Esophagus (tissue), 2 donors: ENCODE data around the gene SIGLEC5. TPM values are rescaled to one million over a fixed set of nuclear protein-coding genes. Genes with fewer than 3 reads are reported as not detected.

Experiments used
- H3K27ac ChIP-seq, 2 donors: one replicate each; pipeline ENCODE4 v1.5.1; 2013; ENCODE audit warnings: low read depth in 2 of 2, mild to moderate bottlenecking in 2 of 2, inconsistent platforms in 1 of 2, low read length in 1 of 2, moderate library complexity in 1 of 2
- H3K27me3 ChIP-seq, 2 donors: one replicate each; pipeline ENCODE4 v1.6.1; 2013; ENCODE audit warnings: low read length in 2 of 2, control low read depth in 1 of 2, mild to moderate bottlenecking in 1 of 2; ENCODE audit not compliant: insufficient read depth in 2 of 2, control insufficient read depth in 1 of 2
- H3K36me3 ChIP-seq, 2 donors: one replicate each; pipeline ENCODE4 v1.6.1; 2013; ENCODE audit warnings: low read length in 1 of 2; ENCODE audit not compliant: control insufficient read depth in 2 of 2, insufficient read depth in 2 of 2
- H3K4me1 ChIP-seq, 2 donors: one replicate each; pipeline ENCODE4 v1.6.1; 2013; ENCODE audit warnings: low read length in 1 of 2; ENCODE audit not compliant: control insufficient read depth in 2 of 2, insufficient read depth in 2 of 2
- H3K4me3 ChIP-seq, 2 donors: one replicate each; pipeline ENCODE4 v1.5.1; 2013; ENCODE audit warnings: low read length in 2 of 2, mild to moderate bottlenecking in 2 of 2, low read depth in 1 of 2, moderate library complexity in 1 of 2
- H3K9me3 ChIP-seq, 2 donors: one replicate each; pipeline ENCODE4 v1.6.1; 2013; ENCODE audit warnings: mild to moderate bottlenecking in 2 of 2, low read depth in 1 of 2, low read length in 1 of 2, moderate library complexity in 1 of 2; ENCODE audit not compliant: control insufficient read depth in 2 of 2, insufficient read depth in 1 of 2
- WGBS, 2 donors: extraction: QIAGEN DNeasy Blood & Tissue Kit; methylation state at CpG; one replicate each; pipeline ENCODE4 v1.1.7; 2013; 5-methylcytosine and 5-hydroxymethylcytosine counted together
- polyA plus RNA-seq, 2 donors: library from polyadenylated mRNA; stranded (reverse); fragments of 200-250 nt; gene quantifications; one replicate each; pipeline ENCODE4 v1.2.3, GENCODE V29; 2013
- donor health status: healthy with polysubstance abuse.
- donor health status: Bipolar disorder and iron deficiency.

The SIGLEC5 gene
- polyA plus RNA-seq, 2 donors: not detected

DNA sequence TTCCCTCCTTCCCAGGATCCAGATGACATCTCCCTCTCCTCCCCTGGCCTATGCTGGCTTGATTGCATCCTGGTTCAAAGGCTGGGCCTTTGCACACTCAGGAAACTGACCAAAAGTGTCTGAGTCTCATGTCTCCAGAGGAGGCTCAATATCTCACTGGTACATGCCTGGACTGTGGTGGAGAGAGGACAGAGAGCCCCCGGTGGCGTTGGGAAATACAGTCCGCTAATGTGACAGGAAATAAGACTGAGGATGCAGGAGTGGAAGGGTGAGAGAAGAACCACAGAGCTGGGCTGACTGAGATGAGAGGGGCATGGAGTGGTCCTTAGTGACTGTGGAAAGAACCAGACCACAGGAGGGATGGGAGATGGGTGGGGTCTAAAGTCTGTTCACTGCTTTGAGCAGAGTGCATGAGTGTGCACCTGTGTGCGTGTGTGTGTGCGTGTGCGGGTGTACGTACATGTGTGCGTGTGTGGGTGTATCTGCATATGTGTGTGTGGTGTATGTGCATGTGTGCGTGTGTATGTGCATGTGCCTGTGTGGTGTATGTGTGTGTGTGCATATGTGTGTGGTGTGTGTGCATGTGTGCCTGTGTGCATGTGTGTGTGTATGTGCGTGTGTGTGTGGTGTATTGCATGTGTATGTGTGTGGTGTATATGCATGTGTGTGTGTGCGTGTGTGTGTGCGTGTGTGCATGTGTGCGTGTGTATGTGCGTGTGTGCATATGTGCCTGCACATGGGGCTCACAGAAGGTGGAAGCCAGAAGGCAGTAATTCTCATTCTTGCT, 1.9 kb downstream of the SIGLEC5 start:
- H3K36me3 ChIP-seq: no peaks in the 10 kb centered on the region
- no peaks in the 10 kb centered on the region for H3K9me3 ChIP-seq
- peaks cover 0 to 2% of the 10 kb centered on the region in 2 donors for H3K4me1 ChIP-seq
- WGBS, 2 donors: 86 to 88% methylated on average over 14 of the region's 14 CpGs
- no peak overlapping the region for H3K27ac ChIP-seq
- H3K4me3 ChIP-seq: no peak overlapping the region
- no peaks in the 10 kb centered on the region for H3K27me3 ChIP-seq

DNA sequence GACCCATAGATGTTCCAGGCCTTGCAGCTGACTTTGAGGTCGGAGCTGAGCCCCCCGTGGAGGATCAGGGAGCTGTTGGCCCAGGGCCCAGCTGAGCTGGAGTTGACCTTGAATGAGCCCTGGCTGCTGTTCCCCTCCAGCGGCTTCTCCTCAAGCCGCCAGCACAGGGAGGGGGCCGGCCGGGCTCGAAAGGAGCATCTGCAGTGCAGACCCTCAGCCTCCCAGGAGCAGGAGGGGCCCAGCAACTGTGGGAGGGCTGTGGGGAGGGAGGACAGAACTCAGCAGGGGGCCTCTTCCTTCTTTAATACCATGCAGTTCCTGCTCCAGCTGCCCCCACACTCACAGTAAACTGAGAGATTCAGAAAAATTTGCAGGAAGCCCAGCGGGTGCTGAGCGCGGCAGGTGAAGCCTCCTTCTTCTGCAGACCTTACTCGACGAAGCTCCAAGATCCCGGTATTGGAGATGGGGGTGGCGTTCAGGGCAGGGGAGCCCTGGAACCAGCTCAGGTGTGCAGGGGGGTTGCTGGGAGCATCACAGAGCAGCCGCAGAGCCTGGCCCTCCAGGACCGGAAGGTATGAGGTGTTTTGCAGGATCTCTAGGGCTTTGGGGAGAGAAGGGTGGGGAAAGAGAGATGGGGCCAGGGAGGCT, 2.6 kb downstream of the SIGLEC5 start:
- 63 to 65% methylated on average over 16 of the region's 16 CpGs for WGBS, 2 donors
- Histone ChIP-seq H3K4me3 (no peak overlapping the region), H3K27me3 (no peaks in the 10 kb centered on the region), H3K27ac (no peak overlapping the region), H3K4me1 (peaks cover 0 to 2% of the 10 kb centered on the region in 2 donors), H3K9me3 (no peaks in the 10 kb centered on the region), H3K36me3 (no peaks in the 10 kb centered on the region)

DNA sequence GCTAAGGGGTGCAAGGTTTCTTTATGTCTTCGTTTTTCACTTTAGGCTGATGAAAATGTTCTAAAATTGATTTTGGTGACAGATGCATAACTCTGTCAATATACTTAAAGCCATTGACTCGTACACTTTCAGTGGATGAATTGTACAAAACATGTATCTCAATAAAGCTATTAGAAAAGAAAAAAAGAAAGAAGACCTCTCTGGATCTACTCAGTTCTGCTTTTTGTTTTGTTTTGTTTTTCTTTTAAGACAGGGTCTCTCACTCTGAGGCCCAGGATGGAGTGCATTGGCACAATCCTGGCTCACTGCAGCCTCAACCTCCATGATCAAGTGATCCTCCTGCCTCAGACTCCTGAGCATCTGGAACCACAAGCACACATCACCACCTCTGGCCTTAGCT, 3.5 kb downstream of the SIGLEC5 start:
- Histone ChIP-seq H3K9me3 (no peaks in the 10 kb centered on the region), H3K27ac (no peak overlapping the region), H3K4me1 (peaks cover 0 to 2% of the 10 kb centered on the region in 2 donors), H3K4me3 (no peak overlapping the region), H3K27me3 (no peaks in the 10 kb centered on the region), H3K36me3 (no peaks in the 10 kb centered on the region)
- WGBS, 2 donors: 39 to 52% methylated on average over 2 of the region's 2 CpGs

DNA sequence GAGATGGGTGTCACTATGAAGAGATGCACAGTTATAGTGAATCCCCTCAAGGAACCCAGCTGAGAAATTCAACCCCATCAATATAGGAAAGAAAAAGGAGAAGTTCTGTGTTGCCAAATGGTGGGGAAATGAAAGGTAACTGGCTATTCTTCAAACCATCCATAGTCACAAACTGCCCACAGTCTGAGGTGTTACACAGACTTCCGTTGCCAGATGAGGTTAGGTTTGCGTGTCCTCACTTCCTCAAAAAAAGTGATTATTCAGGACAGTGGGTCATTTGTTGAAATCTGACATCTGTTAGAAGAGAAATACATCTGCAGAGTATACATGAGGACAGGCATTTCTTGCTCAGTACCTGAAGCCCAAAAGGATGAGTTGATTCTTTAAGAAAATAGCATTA, 9.0 kb downstream of the SIGLEC5 start:
- H3K9me3 ChIP-seq: no peaks in the 10 kb centered on the region
- no peak overlapping the region for H3K4me3 ChIP-seq
- H3K27ac ChIP-seq: no peak overlapping the region
- H3K4me1 ChIP-seq: no peaks in the 10 kb centered on the region
- no peaks in the 10 kb centered on the region for H3K36me3 ChIP-seq
- no peaks in the 10 kb centered on the region for H3K27me3 ChIP-seq
- WGBS, 2 donors: 48 to 51% methylated on average over 2 of the region's 2 CpGs

DNA sequence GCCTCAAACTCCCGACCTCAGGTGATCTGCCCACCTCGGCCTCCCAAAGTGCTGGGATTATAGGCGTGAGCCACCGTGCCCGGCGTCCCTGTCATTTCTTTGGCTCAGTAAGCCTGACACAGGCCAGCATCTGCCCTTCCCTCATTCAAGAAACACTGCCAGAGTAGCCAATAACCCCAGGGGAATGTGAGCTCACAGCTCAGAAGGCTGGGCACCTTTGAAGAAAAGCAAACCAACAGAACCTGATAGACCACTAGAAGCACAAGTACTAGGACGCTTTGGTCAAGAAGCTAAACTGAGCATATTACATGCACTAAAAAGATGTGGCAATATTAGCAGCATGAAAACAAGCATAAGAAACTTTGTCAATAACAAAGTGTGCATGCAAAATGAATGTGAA, 14.2 kb downstream of the SIGLEC5 start:
- no peak overlapping the region for H3K27ac ChIP-seq
- H3K4me3 ChIP-seq: no peak overlapping the region
- H3K36me3 ChIP-seq: no peaks in the 10 kb centered on the region
- H3K4me1 ChIP-seq: no peaks in the 10 kb centered on the region
- H3K9me3 ChIP-seq: peaks cover 2 to 7% of the 10 kb centered on the region in 2 donors
- no peaks in the 10 kb centered on the region for H3K27me3 ChIP-seq
- WGBS, 2 donors: 45 to 69% methylated on average over 7 of the region's 7 CpGs

DNA sequence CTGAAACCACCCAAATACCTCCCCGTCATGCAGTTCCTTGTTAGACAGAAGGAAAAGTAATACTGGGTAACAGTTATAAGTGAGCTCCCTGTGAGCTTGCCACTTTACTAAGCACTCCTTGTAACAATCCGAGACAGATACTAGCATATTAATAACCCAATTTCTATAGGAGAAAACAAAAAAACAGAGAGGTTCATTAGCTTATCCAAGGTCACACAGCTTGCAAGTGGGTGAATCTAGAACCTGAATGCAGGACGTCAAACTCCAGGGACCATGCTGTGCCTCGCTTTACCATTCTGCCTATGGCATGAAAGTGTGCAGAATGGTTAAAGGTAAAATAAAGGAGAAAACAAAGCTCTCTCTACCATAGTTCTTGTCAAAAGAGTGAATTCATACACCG, 15.4 kb downstream of the SIGLEC5 start:
- Histone ChIP-seq H3K27me3 (no peaks in the 10 kb centered on the region), H3K4me3 (no peak overlapping the region), H3K27ac (no peak overlapping the region), H3K9me3 (peaks cover 2 to 7% of the 10 kb centered on the region in 2 donors), H3K36me3 (no peaks in the 10 kb centered on the region), H3K4me1 (no peaks in the 10 kb centered on the region)
- WGBS, 2 donors: 67 to 70% methylated on average over 5 of the region's 5 CpGs

DNA sequence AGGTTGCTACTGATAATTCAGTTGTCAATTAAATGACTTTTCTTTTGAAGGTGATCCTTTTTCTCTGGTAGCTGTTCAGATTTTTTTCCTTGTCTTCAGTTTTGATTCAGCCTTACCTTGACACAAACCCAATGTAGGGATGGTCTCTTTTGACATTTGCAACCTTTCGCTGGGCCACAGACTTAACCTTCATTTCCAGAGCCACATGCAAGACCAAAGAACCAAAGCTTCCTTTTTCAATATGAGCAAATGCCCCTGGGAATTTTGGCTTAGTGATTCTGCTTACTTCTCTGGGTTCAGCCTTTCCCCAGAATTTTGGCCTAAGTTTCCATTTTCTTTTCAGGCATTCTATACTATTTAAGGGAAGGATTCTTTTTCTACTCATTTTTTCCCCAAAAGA, 19.6 kb downstream of the SIGLEC5 start:
- 73 to 75% methylated on average over 1 of the region's 1 CpG for WGBS, 2 donors
- no peak overlapping the region for H3K27ac ChIP-seq
- no peaks in the 10 kb centered on the region for H3K36me3 ChIP-seq
- no peaks in the 10 kb centered on the region for H3K27me3 ChIP-seq
- no peaks in the 10 kb centered on the region for H3K4me1 ChIP-seq
- H3K4me3 ChIP-seq: no peak overlapping the region
- H3K9me3 ChIP-seq: peaks cover 2 to 7% of the 10 kb centered on the region in 2 donors

DNA sequence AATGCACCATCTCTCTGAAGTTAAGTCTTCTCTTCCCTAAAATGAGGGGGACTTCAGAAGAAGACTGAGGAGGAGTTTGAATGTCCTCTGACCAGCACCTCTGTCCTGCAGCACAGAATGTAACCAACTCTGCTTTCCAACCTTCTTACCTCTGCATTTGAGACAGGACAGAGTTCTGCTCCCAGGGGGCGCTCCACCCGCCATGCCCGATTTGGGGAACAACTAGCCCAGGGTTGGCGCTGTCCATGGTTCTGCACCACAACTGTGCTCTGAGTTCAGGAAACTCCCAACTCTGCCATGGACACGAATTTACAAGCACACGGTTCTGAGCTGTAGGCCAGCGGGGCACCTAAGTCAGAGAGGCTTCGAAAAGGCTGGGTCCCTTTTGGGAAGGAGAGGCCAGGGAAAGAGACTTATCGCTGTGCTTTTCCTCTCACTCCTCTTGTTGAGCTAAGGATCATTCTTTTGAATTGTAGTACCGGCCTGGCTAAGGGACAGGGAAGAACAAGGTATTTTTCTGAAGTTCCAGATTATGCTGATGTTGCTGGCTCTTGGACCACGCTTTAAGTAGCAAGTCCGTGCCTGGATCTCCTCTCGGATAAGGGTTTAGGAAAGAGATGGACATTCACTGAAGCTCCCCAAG, 22.2 kb downstream of the SIGLEC5 start:
- no peak overlapping the region for H3K4me3 ChIP-seq
- WGBS, 2 donors: 27% methylated on average over 13 of the region's 13 CpGs
- H3K9me3 ChIP-seq: peaks cover 2 to 6% of the 10 kb centered on the region in 2 donors
- no peaks in the 10 kb centered on the region for H3K27me3 ChIP-seq
- no peaks in the 10 kb centered on the region for H3K36me3 ChIP-seq
- no peaks in the 10 kb centered on the region for H3K4me1 ChIP-seq
- no peak overlapping the region for H3K27ac ChIP-seq

DNA sequence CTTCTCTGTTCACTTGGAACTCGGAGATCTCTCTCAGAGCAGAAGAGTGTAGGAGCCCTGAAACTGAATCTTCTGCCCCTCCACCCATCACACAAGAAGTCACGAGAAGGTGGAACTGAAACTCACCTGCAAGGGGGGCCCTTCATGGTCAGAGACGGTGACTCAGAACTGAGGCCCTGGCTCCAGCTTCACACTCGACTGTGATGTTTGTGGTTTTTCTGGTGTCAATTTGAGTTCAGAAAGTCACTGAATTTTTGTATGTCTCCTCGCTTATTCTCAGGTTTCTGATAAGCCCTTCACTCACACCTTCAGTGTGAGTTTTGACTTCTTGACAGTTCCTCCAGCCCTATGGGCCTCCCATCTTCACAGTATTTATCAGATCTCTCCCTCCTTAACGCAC, 23.1 kb downstream of the SIGLEC5 start:
- Histone ChIP-seq H3K4me1 (no peaks in the 10 kb centered on the region), H3K27me3 (no peaks in the 10 kb centered on the region), H3K27ac (no peak overlapping the region), H3K4me3 (no peak overlapping the region), H3K36me3 (no peaks in the 10 kb centered on the region), H3K9me3 (peaks cover 0 to under 1% of the 10 kb centered on the region in 2 donors)
- 63 to 64% methylated on average over 6 of the region's 6 CpGs for WGBS, 2 donors
